Cerebellar nuclear complex (tissue), 1 donor: ENCODE data around the gene ABLIM2.

Source experiments
- DNase-seq, 2 experiments: peaks; one replicate each; lab custom pipeline; 2025; lab: John Stamatoyannopoulos, UW

ABLIM2 gene

GRCh38 chr4:8118035-8118434, 40.6 kb downstream of the ABLIM2 start:
- DNase-seq = no peak

GRCh38 chr4:8117278-8117682, 41.3 kb downstream of the ABLIM2 start:
- DNase-seq = no peak

GRCh38 chr4:8115916-8116315, 42.7 kb downstream of the ABLIM2 start:
- no peak for DNase-seq

GRCh38 chr4:8115203-8115520, 43.5 kb downstream of the ABLIM2 start:
- no peak for DNase-seq

- no peak for DNase-seq
These were observed 44.0 kb downstream of the ABLIM2 start for GRCh38 chr4:8114456-8115202.

GRCh38 chr4:8113611-8114377, 44.8 kb downstream of the ABLIM2 start:
- no peak for DNase-seq

- no peak for DNase-seq
These were observed 45.9 kb downstream of the ABLIM2 start for GRCh38 chr4:8112672-8113071.

GRCh38 chr4:8112036-8112576, 46.5 kb downstream of the ABLIM2 start:
- DNase-seq = no peak

- DNase-seq = no peak
These were observed 48.3 kb downstream of the ABLIM2 start for GRCh38 chr4:8110071-8110986.

GRCh38 chr4:8109406-8110065, 49.1 kb downstream of the ABLIM2 start:
- DNase-seq = no peak

GRCh38 chr4:8108991-8109390, 49.6 kb downstream of the ABLIM2 start:
- no peak for DNase-seq

GRCh38 chr4:8108261-8108660, 50.4 kb downstream of the ABLIM2 start:
- DNase-seq = no peak

- DNase-seq = no peak
These were observed 51.4 kb downstream of the ABLIM2 start for GRCh38 chr4:8107146-8107657.

- DNase-seq = no peak
These were observed 52.1 kb downstream of the ABLIM2 start for GRCh38 chr4:8106451-8107025.

GRCh38 chr4:8105306-8106100, 53.1 kb downstream of the ABLIM2 start:
- no peak for DNase-seq

GRCh38 chr4:8104491-8105305, 53.9 kb downstream of the ABLIM2 start:
- no peak for DNase-seq

GRCh38 chr4:8103421-8104390, 54.9 kb downstream of the ABLIM2 start:
- DNase-seq = no peak

- DNase-seq = no peak
These were observed 55.8 kb downstream of the ABLIM2 start for GRCh38 chr4:8102831-8103230.
